Liver (tissue), 9 donors: ENCODE data around the gene TPD52L1. TPM values are rescaled to one million over a fixed set of nuclear protein-coding genes. Genes with fewer than 3 reads are reported as not detected.

Experiments
- DNase-seq: peaks from one replicate; pipeline ENCODE4 v3.0.0-alpha.2; 2017; ENCODE audit warnings: low spot score
- H3K27ac ChIP-seq, 2 donors: one replicate each; pipeline ENCODE4 v1.7.0; 2013; ENCODE audit warnings: inconsistent platforms in 2 of 2, low read length in 2 of 2, control low read depth in 1 of 2, low read depth in 1 of 2, mild to moderate bottlenecking in 1 of 2
- H3K27me3 ChIP-seq, 4 donors: one replicate each; pipeline versions ENCODE4 v1.6.1 to v1.7.0; 2013; ENCODE audit warnings: low read length in 3 of 4, inconsistent platforms in 1 of 4, mild to moderate bottlenecking in 1 of 4, moderate library complexity in 1 of 4; ENCODE audit not compliant: control insufficient read depth in 4 of 4, insufficient read depth in 4 of 4
- H3K36me3 ChIP-seq, 4 donors: one replicate each; pipeline versions ENCODE4 v1.6.1 to v1.7.0; 2013; ENCODE audit warnings: low read length in 3 of 4, mild to moderate bottlenecking in 3 of 4, low read depth in 1 of 4, moderate library complexity in 1 of 4; ENCODE audit not compliant: control insufficient read depth in 4 of 4, insufficient read depth in 3 of 4
- H3K4me1 ChIP-seq, 4 donors: one replicate each; pipeline versions ENCODE4 v1.6.1 to v1.7.0; 2013; ENCODE audit warnings: low read length in 3 of 4, mild to moderate bottlenecking in 3 of 4, moderate library complexity in 1 of 4; ENCODE audit not compliant: control insufficient read depth in 4 of 4, insufficient read depth in 4 of 4
- H3K4me3 ChIP-seq, 3 donors: one replicate each; pipeline versions ENCODE4 v1.6.1 to v1.7.0; 2013; ENCODE audit warnings: low read length in 3 of 3, control low read depth in 1 of 3, low read depth in 1 of 3, mild to moderate bottlenecking in 1 of 3
- H3K9ac ChIP-seq, 2 donors: one replicate each; pipeline ENCODE4 v1.7.0; 2013; ENCODE audit warnings: low read length in 2 of 2, mild to moderate bottlenecking in 2 of 2, moderate library complexity in 2 of 2, control low read depth in 1 of 2, low read depth in 1 of 2
- H3K9me3 ChIP-seq, 4 donors: one replicate each; pipeline versions ENCODE4 v1.6.1 to v1.7.0; 2013; ENCODE audit warnings: low read length in 3 of 4; ENCODE audit not compliant: control insufficient read depth in 4 of 4
- ATF3 ChIP-seq: IDR thresholded peaks from 2 replicates; pipeline ENCODE4 v1.6.1; 2016; ENCODE audit warnings: antibody characterized with exemption
- CTCF ChIP-seq: fragments of 150-350 bp; IDR thresholded peaks from 2 replicates; pipeline ENCODE4 v1.5.1; 2017; ENCODE audit warnings: improper control_type of control experiment, low read depth, low read length; ENCODE audit not compliant: missing input control
- EGR1 ChIP-seq, 2 donors: IDR thresholded peaks; 2 replicates each; pipeline ENCODE4 v1.6.1; 2016 to 2018; ENCODE audit warnings: antibody characterized with exemption in 2 of 2, low read depth in 2 of 2
- FOXA1 ChIP-seq: IDR thresholded peaks from 2 replicates; pipeline ENCODE4 v1.6.1; 2016; ENCODE audit warnings: antibody characterized with exemption
- FOXA2 ChIP-seq: IDR thresholded peaks from 2 replicates; pipeline ENCODE4 v1.6.1; 2016; ENCODE audit warnings: antibody characterized with exemption
- GABPA ChIP-seq, 2 donors: IDR thresholded peaks in 1 of 2; conservative IDR thresholded peaks in 1 of 2; 2 replicates each; pipeline ENCODE4 v1.6.1; 2016; ENCODE audit warnings: antibody characterized with exemption in 2 of 2, mild to moderate bottlenecking in 1 of 2, moderate library complexity in 1 of 2
- HNF4A ChIP-seq, 2 donors: conservative IDR thresholded peaks; 2 replicates each; pipeline ENCODE4 v1.6.1; 2016; ENCODE audit warnings: antibody characterized with exemption in 2 of 2, mild to moderate bottlenecking in 2 of 2
- HNF4G ChIP-seq: IDR thresholded peaks from 2 replicates; pipeline ENCODE4 v1.6.1; 2016; ENCODE audit warnings: antibody characterized with exemption
- MAX ChIP-seq: IDR thresholded peaks from 2 replicates; pipeline ENCODE4 v1.6.1; 2016; ENCODE audit warnings: antibody characterized with exemption
- NR2F2 ChIP-seq: IDR thresholded peaks from 2 replicates; pipeline ENCODE4 v1.6.1; 2016; ENCODE audit warnings: antibody characterized with exemption
- RAD21 ChIP-seq, 2 donors: IDR thresholded peaks; 2 replicates each; pipeline ENCODE4 v1.6.1; 2016; ENCODE audit warnings: antibody characterized with exemption in 2 of 2, mild to moderate bottlenecking in 2 of 2
- REST ChIP-seq: IDR thresholded peaks from 2 replicates; pipeline ENCODE4 v1.6.1; 2016; ENCODE audit warnings: antibody characterized with exemption, mild to moderate bottlenecking
- RXRA ChIP-seq, 2 donors: IDR thresholded peaks; 2 replicates each; pipeline ENCODE4 v1.6.1; 2017 to 2018; ENCODE audit warnings: antibody characterized with exemption in 2 of 2, mild to moderate bottlenecking in 1 of 2
- SP1 ChIP-seq: IDR thresholded peaks from 2 replicates; pipeline ENCODE4 v1.6.1; 2018; ENCODE audit warnings: antibody characterized with exemption, mild to moderate bottlenecking
- TAF1 ChIP-seq: conservative IDR thresholded peaks from 2 replicates; pipeline ENCODE4 v1.6.1; 2016; ENCODE audit warnings: antibody characterized with exemption, mild to moderate bottlenecking
- YY1 ChIP-seq: IDR thresholded peaks from 2 replicates; pipeline ENCODE4 v1.6.1; 2016; ENCODE audit warnings: antibody characterized with exemption, mild to moderate bottlenecking
- ZBTB33 ChIP-seq: IDR thresholded peaks from 2 replicates; pipeline ENCODE4 v1.6.1; 2016; ENCODE audit warnings: antibody characterized with exemption
- WGBS: extraction: QIAGEN DNeasy Blood & Tissue Kit; methylation state at CpG from one replicate; pipeline ENCODE4 v1.1.7; 2013; 5-methylcytosine and 5-hydroxymethylcytosine counted together
- polyA plus RNA-seq, 2 donors: library from polyadenylated mRNA; stranded (reverse) in 1 of 2; unstranded in 1 of 2; fragments of 200-250 nt in 1 of 2; fragments of >200 nt in 1 of 2; fragmentation: Nextera tagmentation in 1 of 2; extraction: Ambion mirVana in 1 of 2; gene quantifications; one replicate each; pipeline versions ENCODE4 v1.2.1 to v1.2.3, GENCODE V29; 2013 to 2015
- total RNA-seq, 2 donors: library from RNA; depleted of rRNA; stranded (reverse); fragments of >200 nt; gene quantifications; one replicate each; pipeline ENCODE4 v1.2.3, GENCODE V29; 2014
- donor health status: healthy.
- donor health status: healthy.
- donor health status: healthy.
- donor health status: healthy.
- donor health status: healthy.

The TPD52L1 gene
- total and polyA plus RNA-seq, 4 donors = 8.9 to 66.4 (median 56.6) TPM

- H3K27ac ChIP-seq = no peak overlapping the region
- DNase-seq = no peak
- WGBS = 98% methylated on average over 12 of the region's 12 CpGs
These were observed 114.4 kb downstream of the TPD52L1 start for GRCh38 chr6:125267806-125268523.

GRCh38 chr6:125268765-125269164, 115.2 kb downstream of the TPD52L1 start:
- Histone ChIP-seq H3K36me3 (peaks cover 0 to 6% (median 0%) of the 10 kb centered on the region in 4 donors), H3K27ac (no peak overlapping the region), H3K9ac (no peak overlapping the region), H3K27me3 (no peaks in the 10 kb centered on the region), H3K9me3 (no peaks in the 10 kb centered on the region), H3K4me3 (no peak overlapping the region), H3K4me1 (peaks cover 0 to 9% (median 3%) of the 10 kb centered on the region in 4 donors)
- WGBS = 94% methylated on average over 4 of the region's 4 CpGs
- no peak for DNase-seq
- TF ChIP-seq GABPA (IDR thresholded peaks at IDR 0.05 in 1 of 2, conservative IDR thresholded peaks at IDR 0.05 in 1 of 2) (no peak), SP1 (no peak), EGR1 (IDR thresholded peaks at IDR 0.05; ENCODE audit: low read depth in 2 of 2) (no peak), FOXA2 (no peak), REST (no peak), MAX (no peak), TAF1 (no peak), ZBTB33 (no peak), YY1 (no peak), RXRA (IDR thresholded peaks at IDR 0.05) (no peak), HNF4A (conservative IDR thresholded peaks at IDR 0.05) (no peak), FOXA1 (no peak), NR2F2 (no peak), CTCF (no peak), RAD21 (IDR thresholded peaks at IDR 0.05) (no peak)

More at GRCh38 chr6:125267806-125268523, 114.4 kb downstream of the TPD52L1 start:
- Histone ChIP-seq H3K9ac (no peak overlapping the region), H3K36me3 (peaks cover 0 to 6% (median 0%) of the 10 kb centered on the region in 4 donors), H3K4me3 (no peak overlapping the region), H3K4me1 (peaks cover 0 to 9% (median 3%) of the 10 kb centered on the region in 4 donors), H3K27me3 (no peaks in the 10 kb centered on the region), H3K9me3 (no peaks in the 10 kb centered on the region)
- TF ChIP-seq HNF4A (conservative IDR thresholded peaks at IDR 0.05) = no peak
- TF ChIP-seq SP1 = no peak
- no peak for TF ChIP-seq ATF3
- TF ChIP-seq FOXA1 = no peak
- TF ChIP-seq HNF4G = no peak
- TF ChIP-seq EGR1 (IDR thresholded peaks at IDR 0.05; ENCODE audit: low read depth in 2 of 2) = no peak
- TF ChIP-seq GABPA (IDR thresholded peaks at IDR 0.05 in 1 of 2, conservative IDR thresholded peaks at IDR 0.05 in 1 of 2) = no peak
- TF ChIP-seq RXRA (IDR thresholded peaks at IDR 0.05) = no peak
- no peak for TF ChIP-seq MAX
- TF ChIP-seq ZBTB33 = no peak
